ENCODE measurements around the gene UBE2O.

Gene UBE2O

DNA sequence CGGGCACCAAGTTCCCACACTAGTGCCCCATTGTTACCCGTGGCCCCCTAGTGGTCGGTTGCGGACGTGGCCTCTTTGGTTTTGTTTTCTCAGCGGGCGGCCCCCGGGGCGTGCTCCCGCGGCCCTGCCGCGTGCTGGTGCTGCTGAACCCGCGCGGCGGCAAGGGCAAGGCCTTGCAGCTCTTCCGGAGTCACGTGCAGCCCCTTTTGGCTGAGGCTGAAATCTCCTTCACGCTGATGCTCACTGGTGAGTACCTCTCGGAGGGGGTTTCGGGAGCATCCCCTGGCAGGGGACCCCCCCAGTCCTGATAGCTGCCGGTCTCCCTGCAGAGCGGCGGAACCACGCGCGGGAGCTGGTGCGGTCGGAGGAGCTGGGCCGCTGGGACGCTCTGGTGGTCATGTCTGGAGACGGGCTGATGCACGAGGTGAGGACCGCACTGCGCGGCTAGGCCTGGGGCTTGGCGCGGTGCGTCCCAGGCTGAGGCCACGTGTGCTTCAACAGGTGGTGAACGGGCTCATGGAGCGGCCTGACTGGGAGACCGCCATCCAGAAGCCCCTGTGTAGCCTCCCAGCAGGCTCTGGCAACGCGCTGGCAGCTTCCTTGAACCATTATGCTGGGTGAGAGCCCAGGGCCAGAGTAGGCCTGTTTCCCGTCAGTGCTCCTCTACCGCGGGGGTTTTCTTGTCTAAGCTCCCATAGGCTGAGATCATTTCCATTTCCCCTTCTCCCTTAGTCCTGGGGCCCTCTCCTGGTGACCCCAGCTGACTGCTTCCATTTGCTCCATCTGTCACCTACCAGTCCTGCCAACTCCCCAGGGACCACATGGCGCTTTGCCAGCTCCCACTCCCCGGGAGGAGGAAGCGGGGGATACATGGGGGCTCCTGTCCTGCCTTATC is 66.8 kb downstream of the UBE2O start:
- FAIRE-seq = no peak

DNA sequence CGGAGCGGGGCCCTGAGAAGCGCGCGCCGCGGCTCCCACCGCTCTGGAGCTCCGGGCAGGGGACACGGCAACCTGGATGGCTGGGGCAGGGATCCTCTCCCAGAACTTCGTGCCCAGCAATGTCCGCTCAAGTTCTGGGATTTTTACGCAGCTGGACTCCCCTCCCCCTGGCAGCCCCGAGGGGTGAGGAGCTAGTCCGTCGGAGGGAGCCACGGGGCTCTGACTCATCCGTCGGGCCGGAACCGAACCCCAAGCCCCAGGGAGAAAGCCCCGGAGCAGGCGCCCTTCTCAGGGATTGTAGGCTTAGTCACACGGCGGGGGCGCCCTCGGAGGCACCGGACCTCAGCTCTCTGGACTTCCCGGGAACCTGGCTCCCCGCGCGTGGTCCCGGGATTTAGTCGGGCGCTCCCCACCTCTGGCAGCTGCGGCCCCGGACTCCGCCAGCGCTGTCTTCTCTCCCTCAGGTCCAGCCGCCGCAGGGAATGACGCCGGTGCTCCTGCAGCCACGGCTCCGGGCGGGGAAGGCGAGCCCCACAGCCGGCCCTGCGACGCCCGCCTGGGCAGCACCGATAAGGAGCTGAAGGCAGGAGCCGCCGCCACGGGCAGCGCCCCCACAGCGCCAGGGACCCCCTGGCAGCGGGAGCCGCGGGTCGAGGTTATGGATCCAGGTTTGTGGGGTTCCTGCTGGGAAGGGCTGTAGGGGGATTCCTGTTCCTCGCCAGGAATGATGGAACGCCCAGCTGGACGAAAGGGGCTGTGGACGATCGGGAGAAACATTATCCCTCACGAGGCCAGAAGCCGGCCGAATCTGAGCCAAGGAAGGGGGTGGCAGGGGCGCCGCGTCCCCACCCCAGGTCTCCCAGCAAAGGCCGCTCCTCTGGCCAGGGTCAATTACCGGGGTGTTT is 67.7 kb downstream of the UBE2O start:
- no peak for FAIRE-seq

DNA sequence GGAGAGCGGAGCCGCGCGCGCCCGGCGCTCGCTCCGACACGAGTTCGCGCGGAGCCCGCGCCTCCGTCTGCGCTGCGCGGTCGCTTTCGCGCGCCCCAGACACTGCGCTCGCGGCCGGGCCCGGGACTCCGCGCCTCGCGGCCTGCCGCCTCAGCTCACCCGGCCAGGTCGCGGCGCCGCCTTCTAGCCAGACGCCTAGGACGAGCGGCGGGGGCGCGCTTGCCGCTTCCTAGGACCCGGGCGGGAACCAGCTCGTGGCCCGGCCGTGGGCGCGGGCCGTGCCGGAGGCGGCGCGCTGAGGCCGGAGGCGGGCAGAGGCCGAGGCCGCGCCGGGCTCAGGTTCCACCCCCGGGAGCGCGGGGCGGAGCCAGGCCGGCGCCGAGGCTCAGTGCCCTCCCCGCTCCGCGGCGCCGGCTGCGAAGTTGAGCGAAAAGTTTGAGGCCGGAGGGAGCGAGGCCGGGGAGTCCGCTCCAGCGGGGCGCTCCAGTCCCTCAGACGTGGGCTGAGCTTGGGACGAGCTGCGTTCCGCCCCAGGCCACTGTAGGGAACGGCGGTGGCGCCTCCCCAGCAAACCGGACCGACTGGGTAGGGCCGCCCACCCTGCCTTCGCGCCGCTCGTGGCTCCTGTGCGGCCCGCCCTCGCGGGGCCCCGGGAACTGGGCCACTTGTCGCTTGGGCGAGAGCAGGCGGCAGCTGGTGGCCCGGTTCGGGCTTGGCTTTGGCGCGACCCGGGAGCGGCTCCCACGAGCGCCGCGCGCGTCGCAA is 68.5 kb downstream of the UBE2O start, which contains the start of gene SPHK1:
Gene SPHK1 (plus strand): TSS at position 388 of the 765 bp plus-strand sequence. CDS start 1,036 bp downstream, outside the sequence.
- no peak for FAIRE-seq

DNA sequence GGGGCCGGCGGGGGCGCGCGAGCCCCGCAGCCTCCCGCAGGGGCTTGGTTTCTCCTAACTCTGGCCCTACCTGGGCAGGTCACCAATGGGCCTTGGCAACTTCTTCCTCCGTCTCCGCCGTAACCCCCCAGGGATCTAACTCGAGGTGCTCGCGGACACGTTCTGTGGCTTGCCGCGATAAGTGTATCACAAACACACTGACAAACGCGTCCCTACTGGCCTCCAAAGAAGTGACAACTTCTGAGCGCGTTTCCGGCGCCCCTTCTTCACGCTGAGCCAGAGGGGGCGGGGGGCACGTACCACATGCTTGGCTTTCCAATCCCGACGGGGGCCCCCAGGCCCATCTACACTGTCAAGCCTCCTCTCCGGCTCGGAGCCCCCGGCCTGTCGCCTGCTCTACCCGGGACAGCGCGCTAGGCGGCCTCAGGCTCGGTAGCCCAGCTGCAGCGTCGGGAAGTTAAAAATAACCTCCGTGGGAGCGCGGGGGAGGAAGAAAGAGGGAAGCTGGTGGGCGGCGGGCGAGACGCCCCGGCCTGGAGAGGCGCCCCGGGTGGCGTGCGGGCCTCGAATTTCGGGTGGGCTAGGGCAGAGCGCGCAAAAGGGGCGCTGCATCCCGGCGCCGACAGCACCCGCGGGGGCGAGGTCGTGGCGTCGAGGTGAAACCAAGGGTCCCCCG is 69.3 kb downstream of the UBE2O start:
- no peak for FAIRE-seq

DNA sequence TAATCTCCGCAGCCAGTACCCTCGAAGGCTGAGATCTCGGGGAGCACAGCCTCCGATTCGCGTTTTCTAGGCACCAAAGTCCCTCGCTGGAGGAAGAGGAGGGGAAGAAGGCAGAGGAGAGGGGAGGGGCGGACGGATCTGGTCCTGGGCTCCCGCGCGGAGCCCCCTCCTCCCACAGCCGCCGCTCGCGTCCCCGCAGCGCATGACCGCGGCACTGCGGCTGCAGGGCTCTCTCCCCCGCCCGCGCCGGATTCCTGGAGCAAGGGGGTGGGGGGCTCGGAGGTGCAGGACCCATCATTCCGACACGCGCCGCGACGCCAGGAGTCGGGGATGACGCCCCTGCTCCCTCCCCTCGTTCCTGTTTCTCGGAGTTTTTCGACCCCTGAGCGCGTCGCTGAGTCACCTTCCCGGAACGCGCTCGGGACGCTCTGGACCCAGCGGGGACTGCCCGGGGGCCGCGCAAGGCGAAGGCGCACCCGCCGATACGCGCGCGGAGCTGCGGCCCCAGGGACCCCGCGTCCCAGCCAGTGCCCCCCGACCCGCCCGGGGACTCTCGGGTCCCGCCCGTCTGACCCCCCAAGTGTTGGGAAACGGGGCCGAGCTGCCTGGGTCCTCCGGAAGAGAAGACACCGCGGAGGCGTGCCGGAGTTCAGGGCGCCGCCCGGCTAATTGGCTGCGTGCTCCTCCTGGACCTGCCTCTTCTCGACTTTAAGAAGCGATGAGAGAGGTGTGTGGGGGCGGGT is 70.0 kb downstream of the UBE2O start:
- no peak for FAIRE-seq

DNA sequence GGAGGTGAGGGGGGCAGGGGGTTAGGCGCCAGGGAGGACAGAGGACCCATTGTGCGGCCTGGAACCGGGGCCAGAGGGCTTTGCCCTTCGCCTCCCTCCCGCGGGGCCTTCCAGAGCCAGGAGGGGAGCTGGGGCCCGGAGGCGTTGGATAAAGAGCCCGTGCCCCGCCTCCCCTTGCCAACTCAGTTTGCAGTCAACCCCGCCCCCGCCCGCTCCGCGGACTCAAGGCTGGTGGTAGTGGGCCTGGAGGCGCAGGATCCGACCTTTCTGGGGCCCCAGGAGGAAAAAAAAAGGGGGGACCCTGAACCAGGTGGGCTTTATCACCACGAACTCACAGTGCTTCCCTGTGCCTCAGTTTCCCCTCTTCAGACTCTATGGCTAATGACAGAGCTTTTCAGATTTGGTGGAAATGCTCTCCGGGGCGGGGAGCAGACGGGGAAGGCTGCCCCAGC is 70.6 kb downstream of the UBE2O start:
- no peak for FAIRE-seq

DNA sequence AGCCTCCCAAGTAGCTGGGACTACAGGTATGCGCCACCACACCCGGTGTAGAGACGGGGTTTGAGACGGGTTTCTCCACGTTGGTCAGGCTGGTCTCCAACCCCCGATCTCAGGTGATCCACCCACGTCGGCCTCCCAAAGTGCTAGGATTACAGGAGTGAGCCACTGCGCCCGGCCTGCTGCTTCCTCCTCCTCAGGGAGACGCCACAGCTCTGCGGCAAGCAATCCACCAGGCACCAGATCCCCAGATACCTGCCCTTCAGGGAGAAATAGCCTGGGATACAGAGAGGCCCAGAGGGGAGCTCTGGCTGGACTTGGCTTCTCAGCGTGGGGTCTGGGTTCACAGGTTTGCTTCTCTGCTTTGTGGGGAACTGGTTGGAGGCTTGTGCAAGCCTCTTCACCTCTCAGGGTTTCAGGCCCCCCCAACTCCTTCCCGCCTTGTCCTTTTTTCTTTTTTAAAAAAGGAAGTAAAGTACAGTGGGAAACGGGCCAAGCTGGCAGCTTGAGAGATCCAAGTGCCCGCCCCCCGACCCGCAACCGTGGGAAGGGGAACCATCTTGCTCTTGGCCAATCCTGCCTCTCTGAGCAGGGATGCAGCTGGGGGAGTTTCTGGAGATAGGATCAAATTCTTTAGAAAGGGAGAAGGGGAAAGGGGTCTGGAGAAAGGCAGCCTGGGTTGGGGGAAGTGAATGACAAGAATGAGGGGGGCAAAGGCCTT is 71.2 kb downstream of the UBE2O start:
- FAIRE-seq = no peak

DNA sequence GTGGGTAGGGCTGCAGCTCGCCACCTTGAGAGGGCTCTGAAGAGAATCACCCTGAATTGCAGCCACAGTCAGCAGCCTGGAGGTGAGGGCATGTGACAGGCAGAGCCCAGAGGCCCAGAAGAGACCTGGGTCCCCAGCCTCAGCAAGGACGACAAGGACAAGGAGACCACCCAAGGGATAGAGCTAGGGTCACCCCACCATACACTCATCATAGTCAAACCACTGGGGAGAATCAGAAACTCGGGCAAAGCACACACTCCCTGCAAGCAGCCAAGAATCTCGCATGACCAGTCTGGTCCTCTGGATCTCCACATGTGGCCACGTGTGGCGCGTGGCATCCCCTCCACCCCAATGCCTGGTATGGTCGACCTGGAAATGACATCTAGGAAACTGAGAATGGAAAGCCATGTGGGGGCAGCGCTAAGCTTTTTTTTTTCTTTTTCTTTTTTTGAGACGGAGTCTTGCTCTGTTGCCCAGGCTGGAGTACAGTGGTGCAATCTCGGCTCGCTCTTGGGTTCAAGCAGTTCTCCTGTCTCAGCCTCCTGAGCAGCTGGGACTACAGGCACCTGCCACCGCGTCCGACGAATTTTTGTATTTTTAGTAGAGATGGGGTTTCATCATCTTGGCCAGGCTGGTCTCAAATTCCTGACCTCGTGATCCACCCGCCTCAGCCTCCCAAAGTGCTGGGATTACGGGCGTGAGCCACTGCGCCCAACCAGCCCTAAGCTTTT is 73.1 kb downstream of the UBE2O start:
- no peak for FAIRE-seq

DNA sequence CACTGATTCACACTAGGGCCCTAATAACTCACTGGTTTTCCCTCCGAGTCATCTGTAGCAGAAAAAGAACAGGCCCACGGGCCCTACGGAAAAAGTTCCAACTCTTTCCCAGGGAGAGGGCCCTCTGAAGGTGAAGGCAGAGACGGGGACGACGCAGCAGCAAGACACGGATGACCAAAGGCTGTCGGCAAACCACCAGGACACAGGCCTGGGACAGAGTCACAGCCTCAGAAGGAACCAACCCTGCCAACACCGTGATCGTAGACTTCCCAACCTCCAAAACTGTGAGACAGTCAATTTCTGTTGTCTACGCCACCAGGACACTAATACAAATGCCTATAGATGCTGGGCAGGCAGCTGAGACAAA is 73.7 kb downstream of the UBE2O start:
- no peak for FAIRE-seq

DNA sequence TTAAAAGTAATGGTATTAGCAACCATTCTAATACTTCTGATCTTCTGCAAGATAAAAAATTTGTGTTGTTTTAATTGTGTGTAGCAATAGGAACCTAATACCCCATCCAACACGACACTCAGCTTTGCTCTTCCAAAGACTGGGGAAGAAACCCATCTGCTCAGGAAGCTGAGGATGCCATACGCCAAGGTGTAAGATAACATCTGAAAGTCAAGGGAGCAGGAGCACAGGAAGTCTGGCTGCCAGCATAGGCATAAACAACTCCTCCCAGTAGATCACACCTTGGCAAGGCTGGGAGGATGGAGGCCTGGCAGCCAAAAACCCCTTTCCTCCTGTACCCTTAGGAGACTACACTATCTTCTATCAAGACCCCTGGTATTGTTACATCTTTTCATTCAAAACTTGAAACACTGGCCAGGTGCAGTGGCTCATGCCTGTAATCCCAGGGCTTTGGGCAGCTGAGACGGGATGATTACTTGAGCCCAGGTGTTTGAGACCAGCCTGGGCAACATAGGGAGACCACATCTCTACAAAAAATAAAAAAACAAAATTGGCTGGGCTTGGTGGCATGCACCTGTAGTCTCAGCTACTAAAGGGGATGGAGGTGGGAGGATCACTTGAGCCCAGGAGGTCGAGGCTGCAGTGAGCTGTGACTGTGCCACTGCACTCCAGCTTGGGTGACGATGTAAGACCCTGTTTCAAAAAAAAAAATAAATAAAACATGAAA is 74.2 kb downstream of the UBE2O start:
- no peak for FAIRE-seq

DNA sequence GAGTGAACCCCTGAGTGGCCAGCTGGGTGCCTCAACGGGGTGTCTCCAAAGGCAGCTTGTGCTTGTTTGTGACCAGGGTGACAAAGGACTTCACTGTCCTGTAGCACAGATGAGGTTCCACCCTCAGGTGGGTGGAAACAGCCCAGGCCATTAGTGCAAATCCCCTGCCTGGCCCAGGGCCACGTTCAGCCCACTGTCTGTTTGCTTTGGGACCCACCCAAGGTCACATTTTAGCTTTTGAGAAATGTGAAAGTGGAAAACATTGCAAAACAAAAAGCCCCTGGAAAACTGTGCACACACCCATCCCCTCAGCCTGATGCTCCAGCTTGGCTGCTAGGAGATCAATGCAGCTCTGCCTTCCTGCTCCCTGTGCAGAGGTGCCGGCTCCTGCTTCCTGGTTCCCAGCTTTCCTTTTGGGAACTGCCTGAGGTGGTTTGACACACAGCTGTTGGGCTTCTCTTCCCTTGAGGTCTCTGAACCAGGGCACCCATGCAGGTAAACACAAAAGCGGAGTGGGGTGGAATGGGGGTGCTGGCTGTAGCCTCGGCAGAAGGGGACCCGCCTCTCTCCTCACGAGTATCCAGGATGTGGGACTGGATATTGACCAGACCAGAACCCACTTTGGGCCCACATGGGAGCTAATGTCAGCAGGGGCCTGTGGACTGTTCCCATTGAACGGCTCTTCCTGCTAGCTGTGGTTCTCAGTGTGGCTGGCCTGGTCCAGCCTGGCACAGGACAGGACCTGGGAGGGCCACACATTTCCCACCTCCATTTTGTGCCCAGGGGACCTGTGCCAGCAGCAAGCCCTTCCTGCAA is 76.4 kb downstream of the UBE2O start:
- no peak for FAIRE-seq

DNA sequence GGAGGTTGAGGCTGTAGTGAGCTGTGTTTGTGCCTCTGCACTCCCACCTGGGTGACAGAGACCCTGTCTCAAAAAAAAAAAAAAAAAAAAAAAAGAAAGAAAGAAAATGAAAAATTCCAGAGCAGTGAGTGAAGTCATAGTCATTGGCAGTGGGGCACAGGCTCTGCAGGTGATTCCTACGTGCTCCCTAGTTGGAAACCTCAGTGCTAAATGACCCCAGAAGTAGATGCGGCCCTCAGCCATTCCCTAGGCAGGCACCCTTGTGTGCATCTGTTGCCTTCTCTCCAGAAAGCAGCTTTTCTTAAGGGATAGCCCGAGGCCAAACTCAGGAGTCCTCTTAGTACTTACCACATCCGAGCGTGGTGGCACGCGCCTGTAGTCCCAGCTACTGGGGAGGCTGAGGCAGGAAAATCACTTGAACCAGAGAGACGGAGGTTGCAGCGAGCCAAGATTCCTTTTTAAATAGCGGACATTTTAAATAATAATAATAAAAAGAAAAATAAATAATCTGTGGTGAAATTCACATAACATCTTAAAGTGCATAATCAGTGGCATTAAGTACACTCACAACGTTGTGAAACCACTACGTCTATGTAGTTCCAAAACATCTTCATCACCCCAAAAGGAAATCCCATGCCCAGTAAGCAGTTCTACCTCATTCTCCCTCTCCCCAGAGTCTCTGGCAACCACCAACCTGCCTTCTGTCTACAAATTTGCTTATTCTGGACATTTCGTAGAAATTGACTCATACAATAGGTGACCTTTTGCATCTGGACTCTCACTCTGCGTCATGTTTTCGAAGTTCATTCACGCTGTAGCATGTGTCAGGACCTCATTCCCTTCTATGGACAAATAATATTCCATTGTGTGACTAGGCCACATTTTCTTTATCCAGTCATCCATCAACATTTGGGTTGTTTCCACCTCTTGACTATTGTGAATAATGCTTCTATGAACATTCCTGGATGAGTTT is 81.0 kb downstream of the UBE2O start:
- no peak for FAIRE-seq

DNA sequence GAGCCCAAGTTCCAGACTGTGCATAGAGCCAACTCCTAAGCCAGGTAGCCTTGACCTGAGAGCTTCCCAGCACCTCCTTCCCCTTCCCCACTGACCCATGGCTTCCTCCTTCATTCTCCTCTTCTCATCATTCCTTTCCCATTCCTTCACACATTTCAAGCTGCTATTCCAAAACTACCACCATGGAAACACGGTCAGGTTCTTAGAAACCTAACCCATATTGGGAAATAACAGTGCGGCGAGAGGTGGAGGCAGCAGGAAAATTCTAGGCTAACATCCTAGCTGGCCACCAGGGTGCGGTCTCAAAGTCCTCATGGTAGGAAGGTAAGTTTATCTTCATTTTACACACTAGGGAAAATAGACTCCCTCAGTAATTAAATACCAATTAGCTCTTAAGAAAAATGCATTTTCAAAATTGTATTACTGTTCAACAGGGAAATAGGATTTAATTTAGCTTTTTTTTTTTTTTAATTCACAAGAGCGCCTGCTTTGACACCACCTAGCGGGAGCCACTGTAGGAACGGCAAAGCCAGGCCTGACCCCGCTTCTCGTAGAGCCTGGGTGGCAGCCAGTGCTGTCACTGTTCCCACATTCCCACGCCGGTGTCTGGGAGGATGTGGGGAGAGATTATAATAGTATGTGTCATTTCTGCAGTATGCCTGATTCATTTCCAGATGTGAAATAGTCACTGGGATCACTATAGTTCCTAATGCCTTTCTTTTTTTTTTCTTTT is 82.5 kb downstream of the UBE2O start:
- no peak for FAIRE-seq

DNA sequence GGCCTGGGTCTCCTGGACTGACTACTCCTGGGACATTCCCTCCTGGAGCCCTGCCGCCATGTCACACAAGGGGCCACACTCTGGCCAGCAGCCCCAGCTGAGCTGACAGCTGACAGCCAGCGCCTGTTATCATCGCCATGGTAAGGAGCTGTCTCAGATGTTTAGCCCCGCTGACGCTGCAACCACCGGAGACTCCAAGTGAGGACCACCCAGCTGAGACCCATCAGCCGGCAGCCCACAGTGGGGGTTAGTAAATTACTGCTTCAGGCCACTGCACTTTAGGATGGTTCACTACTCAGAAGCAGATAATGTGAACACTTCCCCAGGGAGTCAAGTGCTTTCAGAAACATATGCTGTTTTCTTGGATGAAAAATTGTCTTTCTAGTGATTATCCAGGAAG is 83.1 kb downstream of the UBE2O start:
- no peak for FAIRE-seq

DNA sequence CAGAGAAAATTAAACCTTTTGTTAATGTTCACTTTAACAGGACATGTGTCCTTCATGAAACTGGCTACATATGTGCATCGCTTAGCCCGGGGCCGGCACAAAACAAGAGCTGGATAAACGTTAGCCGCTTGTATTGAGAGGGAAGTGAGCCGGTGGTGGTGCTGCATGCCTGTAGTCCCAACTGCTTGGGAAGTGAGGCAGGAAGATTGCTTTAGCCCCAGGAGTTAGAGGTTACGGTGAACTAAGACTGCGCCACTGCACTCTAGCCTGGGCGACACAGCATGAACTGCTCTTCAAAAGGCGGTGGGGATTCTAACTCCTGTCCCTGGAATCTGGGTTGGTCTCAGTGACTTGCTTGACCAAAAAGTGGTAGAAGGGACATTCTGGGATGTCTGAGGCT is 83.6 kb downstream of the UBE2O start:
- no peak for FAIRE-seq

DNA sequence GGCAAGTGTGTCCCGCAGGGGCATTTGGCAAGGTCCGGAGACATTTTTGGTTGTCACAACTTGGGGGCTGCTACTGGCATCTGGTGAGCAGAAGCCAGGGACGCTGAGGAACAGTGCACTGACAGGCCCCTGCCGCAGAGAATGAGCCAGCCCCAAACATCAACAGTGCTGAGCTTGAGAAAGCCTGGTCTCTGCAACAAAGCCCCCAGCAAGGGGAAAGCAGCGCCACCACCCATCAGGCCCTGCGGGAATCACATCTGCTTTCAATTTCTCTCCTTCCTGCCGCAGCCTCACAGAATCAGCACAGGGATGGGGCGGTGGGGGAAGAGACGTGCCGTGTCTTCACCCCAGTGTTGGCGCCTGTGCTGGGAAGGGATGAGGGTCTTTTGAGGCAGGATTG is 84.4 kb downstream of the UBE2O start:
- no peak for FAIRE-seq

DNA sequence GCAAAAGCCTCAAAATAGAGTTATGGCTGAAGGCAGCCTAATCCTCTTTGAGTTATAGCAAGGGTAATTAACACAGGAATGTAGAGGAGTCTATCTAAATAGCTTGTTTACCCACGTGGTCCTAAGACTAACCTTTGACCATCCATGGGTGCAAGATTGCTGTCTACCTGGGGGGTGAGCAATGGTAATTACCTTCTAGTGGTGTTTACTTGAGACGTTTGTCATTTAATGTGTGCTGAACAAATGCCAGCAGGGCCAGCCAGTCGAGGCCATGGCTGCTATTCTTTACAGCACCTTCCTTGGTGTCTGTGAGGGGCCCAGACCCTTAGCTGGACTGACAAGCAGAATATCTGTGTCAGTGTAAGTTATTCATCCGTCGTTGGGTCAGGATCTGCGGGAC is 85.3 kb downstream of the UBE2O start:
- no peak for FAIRE-seq

All from TTC549 (cell line).